ENCODE measurements around the gene GPC2. TPM values are rescaled to one million over a fixed set of nuclear protein-coding genes. Genes with fewer than 3 reads are reported as not detected.
"Not testable (repeated sequence)": the region's sequence is repeated elsewhere in the genome, so short reads cannot be mapped to it uniquely, and the experiment has no call there.

GPC2 gene
- total RNA-seq, 1 donor from 2014 or later, result 0.77 TPM

DNA sequence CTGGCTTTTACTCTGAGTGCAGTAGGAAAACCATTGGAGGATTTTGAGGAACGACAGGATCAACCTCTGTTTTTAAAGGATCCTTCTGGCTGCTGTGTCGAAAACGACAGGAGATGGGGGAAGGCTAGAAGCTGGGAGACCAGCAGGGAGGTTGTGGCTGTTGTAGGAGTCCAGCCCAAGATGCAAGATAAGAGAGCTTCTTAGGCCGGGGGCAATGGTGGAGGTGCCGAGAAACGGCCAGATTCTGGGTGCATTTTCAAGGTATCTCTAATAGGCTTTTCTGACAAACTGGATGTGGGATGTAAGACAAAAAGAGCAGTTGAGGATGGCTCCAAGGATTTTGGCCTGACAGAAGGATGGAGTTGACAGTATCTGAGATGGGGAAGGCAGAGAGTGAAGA is 32.3 kb upstream of the GPC2 start:
- H3K4me1 ChIP-seq, result no peaks in the 10 kb centered on the region
- TF ChIP-seq, protein P1, sequence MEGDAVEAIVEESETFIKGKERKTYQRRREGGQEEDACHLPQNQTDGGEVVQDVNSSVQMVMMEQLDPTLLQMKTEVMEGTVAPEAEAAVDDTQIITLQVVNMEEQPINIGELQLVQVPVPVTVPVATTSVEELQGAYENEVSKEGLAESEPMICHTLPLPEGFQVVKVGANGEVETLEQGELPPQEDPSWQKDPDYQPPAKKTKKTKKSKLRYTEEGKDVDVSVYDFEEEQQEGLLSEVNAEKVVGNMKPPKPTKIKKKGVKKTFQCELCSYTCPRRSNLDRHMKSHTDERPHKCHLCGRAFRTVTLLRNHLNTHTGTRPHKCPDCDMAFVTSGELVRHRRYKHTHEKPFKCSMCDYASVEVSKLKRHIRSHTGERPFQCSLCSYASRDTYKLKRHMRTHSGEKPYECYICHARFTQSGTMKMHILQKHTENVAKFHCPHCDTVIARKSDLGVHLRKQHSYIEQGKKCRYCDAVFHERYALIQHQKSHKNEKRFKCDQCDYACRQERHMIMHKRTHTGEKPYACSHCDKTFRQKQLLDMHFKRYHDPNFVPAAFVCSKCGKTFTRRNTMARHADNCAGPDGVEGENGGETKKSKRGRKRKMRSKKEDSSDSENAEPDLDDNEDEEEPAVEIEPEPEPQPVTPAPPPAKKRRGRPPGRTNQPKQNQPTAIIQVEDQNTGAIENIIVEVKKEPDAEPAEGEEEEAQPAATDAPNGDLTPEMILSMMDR (IDR thresholded peaks at IDR 0.05), result no peak
- DNase-seq, result no peak

DNA sequence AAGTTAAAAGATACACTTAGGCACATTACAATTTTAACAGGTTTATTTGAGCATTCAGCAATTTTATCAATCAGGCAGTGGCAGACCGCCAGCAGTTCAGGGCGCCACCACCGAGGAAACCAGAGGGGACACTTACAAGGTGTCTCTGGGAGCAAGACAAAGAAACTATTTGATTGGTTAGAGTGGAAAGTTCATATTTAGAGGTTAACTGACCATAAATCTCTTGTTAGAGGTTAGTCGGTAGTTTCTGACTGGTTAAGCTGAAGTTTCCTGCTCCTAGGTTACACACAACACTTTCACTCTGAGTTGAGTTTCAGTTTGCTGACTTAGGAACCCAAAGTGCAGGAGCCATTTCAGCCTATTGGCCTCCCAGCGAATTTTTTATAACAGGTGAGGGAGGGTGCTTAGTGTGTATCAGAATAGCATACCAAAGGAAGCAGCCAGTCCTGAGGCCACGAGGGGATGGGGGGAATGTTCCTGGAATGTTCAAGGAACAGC is 31.8 kb upstream of the GPC2 start:
- Histone ChIP-seq H3K27me3 (ENCODE audit: low read depth) (no peaks in the 10 kb centered on the region), H3K27ac (no peak overlapping the region), H3K36me3 (no peaks in the 10 kb centered on the region), H3K4me1 (no peaks in the 10 kb centered on the region), H3K9me3 (no peaks in the 10 kb centered on the region), H3K4me3 (no peak overlapping the region)
- TF ChIP-seq, protein P1 (IDR thresholded peaks at IDR 0.05), result no peak
- DNase-seq (no peak), ATAC-seq (no peak)
- intact Hi-C loops (cut with DNase I), result no loop called here

More for the DNA sequence above, 32.3 kb upstream of the GPC2 start:
- Histone ChIP-seq H3K4me3 (no peak overlapping the region), H3K27ac (no peak overlapping the region), H3K9me3 (no peaks in the 10 kb centered on the region), H3K36me3 (no peaks in the 10 kb centered on the region), H3K27me3 (ENCODE audit: low read depth) (no peaks in the 10 kb centered on the region)
- no peak for ATAC-seq
- intact Hi-C loops (cut with DNase I), result no loop called here

DNA sequence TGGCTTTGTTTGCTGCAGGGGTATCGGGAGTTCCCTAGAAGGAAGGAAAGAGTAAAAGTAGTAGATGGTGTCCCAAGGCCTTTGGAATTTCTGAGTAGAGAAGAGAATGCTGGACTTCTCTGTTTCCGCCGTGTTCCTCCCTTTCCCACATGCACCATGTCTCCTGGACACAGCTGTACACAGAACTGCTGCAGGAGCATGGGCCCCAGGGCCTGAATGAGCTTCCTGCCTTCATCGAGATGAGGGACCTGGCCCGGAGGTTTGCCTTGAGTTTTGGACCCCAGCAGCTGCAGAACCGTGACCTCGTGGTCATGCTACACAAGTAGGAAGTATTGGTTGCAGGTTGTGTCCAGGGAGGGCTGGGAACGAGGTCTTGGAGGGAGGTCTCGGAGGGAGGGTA is 27.3 kb upstream of the GPC2 start:
- no peaks in the 10 kb centered on the region for H3K9me3 ChIP-seq
- TF ChIP-seq, protein P1 (IDR thresholded peaks at IDR 0.05), result no peak
- H3K27ac ChIP-seq, result no peak overlapping the region
- intact Hi-C loops (cut with DNase I), result no loop called here
- no peaks in the 10 kb centered on the region for H3K36me3 ChIP-seq
- H3K4me1 ChIP-seq, result no peaks in the 10 kb centered on the region
- no peak overlapping the region for H3K4me3 ChIP-seq
- no peak for DNase-seq
- H3K27me3 ChIP-seq (ENCODE audit: low read depth), result no peaks in the 10 kb centered on the region
- no peak for ATAC-seq

DNA sequence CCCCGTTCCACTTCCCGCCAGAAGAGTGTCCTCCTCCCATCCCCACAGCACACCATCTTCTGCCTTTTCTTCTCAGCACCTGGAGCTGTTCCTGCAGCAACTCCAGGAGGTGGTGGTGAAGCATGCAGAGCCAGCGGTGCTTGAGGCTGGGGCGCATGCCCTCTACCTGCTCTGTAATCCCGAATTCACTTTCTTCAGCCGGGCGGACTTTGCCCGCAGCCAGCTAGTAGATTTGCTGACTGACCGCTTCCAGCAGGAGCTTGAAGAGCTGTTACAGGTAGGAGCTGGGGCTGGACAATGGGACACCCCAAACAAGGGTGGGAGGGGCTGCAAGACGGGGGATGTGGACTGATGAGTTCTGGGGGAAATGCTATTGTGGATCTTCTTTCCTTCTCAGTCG is 23.5 kb upstream of the GPC2 start:
- TF ChIP-seq, protein P1 (IDR thresholded peaks at IDR 0.05), result no peak
- intact Hi-C loops (cut with DNase I), result no loop called here
- ATAC-seq, result no peak

DNA sequence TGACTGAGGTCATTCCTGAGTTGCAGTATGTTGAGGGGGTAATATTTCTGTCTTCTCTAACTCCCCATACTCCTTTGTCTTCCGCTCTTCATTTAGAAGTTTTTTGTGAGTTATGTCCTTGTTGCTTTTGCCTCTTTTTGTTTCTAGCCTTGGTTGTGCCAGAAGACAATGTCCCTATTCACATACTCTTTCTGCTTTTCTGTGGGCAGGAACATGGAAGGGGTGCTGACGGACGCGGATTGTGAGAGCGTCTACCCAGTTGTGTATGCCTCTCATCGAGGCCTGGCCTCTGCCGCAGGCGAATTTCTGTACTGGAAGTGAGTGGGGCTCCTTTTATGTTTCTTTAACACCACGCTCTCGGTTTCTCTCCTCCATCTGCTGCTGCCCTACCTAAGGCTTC is 21.1 kb upstream of the GPC2 start:
- no peak overlapping the region for H3K4me3 ChIP-seq
- DNase-seq, result no peak
- no peak overlapping the region for H3K27ac ChIP-seq
- no peaks in the 10 kb centered on the region for H3K9me3 ChIP-seq
- ATAC-seq, result no peak
- no peaks in the 10 kb centered on the region for H3K27me3 ChIP-seq (ENCODE audit: low read depth)
- intact Hi-C loops (cut with DNase I), result no loop called here
- no peaks in the 10 kb centered on the region for H3K4me1 ChIP-seq
- H3K36me3 ChIP-seq, result no peaks in the 10 kb centered on the region
- TF ChIP-seq, protein P1 (IDR thresholded peaks at IDR 0.05), result no peak

More for the DNA sequence above, 23.5 kb upstream of the GPC2 start:
- Histone ChIP-seq H3K36me3 (no peaks in the 10 kb centered on the region), H3K4me1 (no peaks in the 10 kb centered on the region), H3K27ac (no peak overlapping the region), H3K4me3 (no peak overlapping the region), H3K27me3 (ENCODE audit: low read depth) (no peaks in the 10 kb centered on the region), H3K9me3 (no peaks in the 10 kb centered on the region)
- no peak for DNase-seq

DNA sequence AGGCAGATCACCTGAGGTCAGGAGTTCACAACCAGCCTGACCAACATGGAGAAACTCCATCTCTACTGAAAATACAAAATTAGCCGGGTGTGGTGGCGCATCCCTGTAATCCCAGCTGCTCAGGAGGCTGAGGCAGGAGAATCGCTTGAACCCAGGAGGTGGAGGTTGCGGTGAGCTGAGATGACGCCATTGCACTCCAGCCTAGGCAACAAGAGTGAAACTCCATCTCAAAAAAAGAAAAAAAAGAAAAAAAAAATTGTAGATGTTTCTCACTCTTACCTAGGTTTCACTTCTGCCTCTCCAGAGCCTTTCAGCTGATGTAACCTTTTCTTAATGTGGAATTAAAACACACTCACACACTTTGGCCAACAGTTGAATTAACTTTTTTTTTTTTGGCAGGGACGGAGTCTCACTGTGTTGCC is 18.7 kb upstream of the GPC2 start:
- H3K9me3 ChIP-seq; ATAC-seq; H3K27ac ChIP-seq; H3K4me3 ChIP-seq; intact Hi-C loops (cut with DNase I); H3K36me3 ChIP-seq; H3K27me3 ChIP-seq (ENCODE audit: low read depth); H3K4me1 ChIP-seq; DNase-seq: not testable (repeated sequence)
